GM23248 (cell line): Measurements from ENCODE around the gene TENM3. TPM values are rescaled to one million over a fixed set of nuclear protein-coding genes. Genes with fewer than 3 reads are reported as not detected.

ENCODE experiments used
- DNase-seq: peaks from one replicate; pipeline ENCODE4 v3.0.0-alpha.2; 2015
- H2AFZ ChIP-seq: fragments of 200-600 bp; sonication (generic); 2 replicates; pipeline ENCODE4 v1.6.1; 2016; ENCODE audit warnings: antibody characterized with exemption
- H3F3A ChIP-seq: fragments of 200-600 bp; sonication (generic); 2 replicates; pipeline ENCODE4 v1.6.1; 2016; ENCODE audit warnings: mild to moderate bottlenecking, antibody characterized with exemption, mixed run types; ENCODE audit not compliant: insufficient read depth
- H3K27ac ChIP-seq: fragments of 200-600 bp; sonication (generic); 2 replicates; pipeline ENCODE4 v1.5.1; 2016; ENCODE audit warnings: mild to moderate bottlenecking
- H3K27me3 ChIP-seq: fragments of 200-600 bp; sonication (generic); replicated peaks from 2 replicates; pipeline ENCODE4 v1.6.1; 2016; ENCODE audit warnings: mild to moderate bottlenecking; ENCODE audit not compliant: insufficient read depth
- H3K36me3 ChIP-seq: fragments of 200-600 bp; sonication (generic); 2 replicates; pipeline ENCODE4 v1.6.1; 2016; ENCODE audit warnings: low read depth, mild to moderate bottlenecking
- H3K4me1 ChIP-seq: fragments of 200-600 bp; sonication (generic); 2 replicates; pipeline ENCODE4 v1.6.1; 2016; ENCODE audit warnings: mild to moderate bottlenecking; ENCODE audit not compliant: insufficient read depth
- H3K4me2 ChIP-seq: fragments of 200-600 bp; sonication (generic); one replicate; pipeline ENCODE4 v1.6.1; 2016; ENCODE audit warnings: mild to moderate bottlenecking; ENCODE audit not compliant: unreplicated experiment
- H3K4me3 ChIP-seq: fragments of 200-600 bp; sonication (generic); 2 replicates; pipeline ENCODE4 v1.5.1; 2016; ENCODE audit warnings: mild to moderate bottlenecking
- H3K79me2 ChIP-seq: fragments of 200-600 bp; sonication (generic); 2 replicates; pipeline ENCODE4 v1.6.1; 2016; ENCODE audit warnings: mild to moderate bottlenecking; ENCODE audit not compliant: insufficient read depth
- H3K9ac ChIP-seq: fragments of 200-600 bp; sonication (generic); 2 replicates; pipeline ENCODE4 v1.6.1; 2016; ENCODE audit warnings: mild to moderate bottlenecking
- H3K9me2 ChIP-seq: fragments of 200-600 bp; sonication (generic); 2 replicates; pipeline ENCODE4 v1.6.1; 2016; ENCODE audit warnings: mixed run types, mild to moderate bottlenecking, moderate library complexity; ENCODE audit not compliant: insufficient read depth
- H3K9me3 ChIP-seq: fragments of 200-600 bp; sonication (generic); one replicate; pipeline ENCODE4 v1.6.1; 2017; ENCODE audit warnings: low read depth
- H4K20me1 ChIP-seq: fragments of 200-600 bp; sonication (generic); 2 replicates; pipeline ENCODE4 v1.6.0; 2016; ENCODE audit not compliant: insufficient read depth
- EZH2 ChIP-seq: fragments of 200-600 bp; sonication (generic); IDR thresholded peaks from 2 replicates; pipeline ENCODE4 v1.6.1; 2018; ENCODE audit warnings: antibody characterized with exemption, mild to moderate bottlenecking; ENCODE audit not compliant: insufficient read depth, poor library complexity, severe bottlenecking
- EZH2phosphoT487 ChIP-seq: fragments of 200-600 bp; sonication (generic); IDR thresholded peaks from 2 replicates; pipeline ENCODE4 v1.6.1; 2018; ENCODE audit warnings: antibody characterized with exemption, moderate library complexity, mild to moderate bottlenecking, low read depth; ENCODE audit not compliant: insufficient read depth
- WGBS, 2 experiments: methylation state at CpG; one replicate each; pipeline ENCODE4 v1.1.6; 2015 to 2017; ENCODE audit warnings: low lambda C conversion rate in 2 of 2, low coverage in 1 of 2; ENCODE audit errors: missing lambda C conversion rate in 2 of 2; 5-methylcytosine and 5-hydroxymethylcytosine counted together
- in situ Hi-C: fragments of 300-500 bp; cut with MboI; formaldehyde crosslinking; loops from 2 replicates; pipeline ENCODE4 v1.15.0; 2020
- polyA plus RNA-seq: library from polyadenylated mRNA; unstranded; fragments of >200 nt; fragmentation: Nextera tagmentation; extraction: Ambion mirVana; gene quantifications from 2 replicates; pipeline ENCODE4 v1.2.1, GENCODE V29; 2016
- total RNA-seq: library from RNA; depleted of rRNA; stranded (reverse); fragments of >200 nt; shearing (Covaris generic); gene quantifications from 2 replicates; pipeline ENCODE4 v1.2.3, GENCODE V29; 2014

Gene TENM3
- total and polyA plus RNA-seq, 2 experiments from 2014 or later = 0.83 to 8.1 TPM

DNA sequence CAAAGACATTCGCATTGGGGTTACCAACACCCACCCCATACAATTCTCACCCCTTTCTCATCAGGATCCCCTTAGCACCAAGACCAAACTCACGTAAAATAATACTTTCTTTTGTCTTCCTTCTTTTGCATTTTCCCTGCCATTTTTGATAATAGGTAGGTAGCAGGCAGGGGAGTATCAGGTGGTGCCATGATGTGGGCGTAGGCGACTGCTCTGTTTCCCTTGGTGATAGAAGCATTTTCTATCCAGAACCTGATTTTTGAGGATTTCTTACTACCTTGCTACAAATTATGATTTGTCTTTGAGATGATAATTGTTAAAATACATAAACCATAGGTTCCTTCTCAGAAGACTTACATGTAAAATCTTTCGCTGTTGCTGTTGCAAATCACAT lies 523.7 kb downstream of the TENM3 start:
- no peak overlapping the region for H3K27ac ChIP-seq
- H3F3A ChIP-seq = no peaks in the 10 kb centered on the region
- no peaks in the 10 kb centered on the region for H4K20me1 ChIP-seq
- no peaks in the 10 kb centered on the region for H3K9me3 ChIP-seq
- no peaks in the 10 kb centered on the region for H3K79me2 ChIP-seq
- H3K9me2 ChIP-seq = no peaks in the 10 kb centered on the region
- no peak for DNase-seq
- no peak overlapping the region for H2AFZ ChIP-seq
- H3K4me3 ChIP-seq = no peak overlapping the region
- H3K4me2 ChIP-seq = no peak overlapping the region
- H3K36me3 ChIP-seq = no peaks in the 10 kb centered on the region
- no peaks in the 10 kb centered on the region for H3K27me3 ChIP-seq
- H3K4me1 ChIP-seq = no peaks in the 10 kb centered on the region
- in situ Hi-C loops = no loop called here
- no peak overlapping the region for H3K9ac ChIP-seq
- TF ChIP-seq EZH2 (no peak), EZH2phosphoT487 (no peak)
- WGBS, 2 experiments = 57 to 61% methylated on average over 5 of the region's 5 CpGs

DNA sequence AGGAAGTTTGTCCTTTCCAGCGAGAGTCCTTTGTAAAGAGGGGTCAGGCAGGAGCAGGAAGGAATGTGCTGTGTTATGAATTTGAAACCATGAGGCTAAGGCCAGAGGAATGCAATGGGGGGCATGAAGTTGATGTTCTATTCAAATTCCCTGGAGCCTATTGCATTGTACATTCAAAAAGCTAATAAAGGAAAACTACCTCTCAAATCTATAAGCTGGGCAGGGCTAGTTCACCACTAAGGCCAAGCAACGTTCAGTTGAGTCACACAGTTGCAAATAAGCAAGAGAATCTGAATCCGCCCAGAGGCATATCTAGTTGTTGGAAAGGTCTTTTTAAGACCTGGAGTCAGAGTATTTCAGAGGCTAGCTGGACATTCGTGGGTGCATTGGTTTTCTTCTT lies 525.6 kb downstream of the TENM3 start:
- Histone ChIP-seq H3K27ac (no peak overlapping the region), H3K27me3 (no peaks in the 10 kb centered on the region), H4K20me1 (no peaks in the 10 kb centered on the region), H2AFZ (no peak overlapping the region), H3K9ac (no peak overlapping the region), H3K4me3 (no peak overlapping the region), H3K79me2 (no peaks in the 10 kb centered on the region), H3F3A (no peaks in the 10 kb centered on the region), H3K4me2 (no peak overlapping the region), H3K4me1 (no peaks in the 10 kb centered on the region), H3K9me3 (no peaks in the 10 kb centered on the region), H3K9me2 (no peaks in the 10 kb centered on the region), H3K36me3 (no peaks in the 10 kb centered on the region)
- in situ Hi-C loops = no loop called here
- WGBS, 2 experiments = 36 to 42% methylated on average over 4 of the region's 4 CpGs
- TF ChIP-seq EZH2 (no peak), EZH2phosphoT487 (no peak)
- peak; percentile 4 for DNase-seq

DNA sequence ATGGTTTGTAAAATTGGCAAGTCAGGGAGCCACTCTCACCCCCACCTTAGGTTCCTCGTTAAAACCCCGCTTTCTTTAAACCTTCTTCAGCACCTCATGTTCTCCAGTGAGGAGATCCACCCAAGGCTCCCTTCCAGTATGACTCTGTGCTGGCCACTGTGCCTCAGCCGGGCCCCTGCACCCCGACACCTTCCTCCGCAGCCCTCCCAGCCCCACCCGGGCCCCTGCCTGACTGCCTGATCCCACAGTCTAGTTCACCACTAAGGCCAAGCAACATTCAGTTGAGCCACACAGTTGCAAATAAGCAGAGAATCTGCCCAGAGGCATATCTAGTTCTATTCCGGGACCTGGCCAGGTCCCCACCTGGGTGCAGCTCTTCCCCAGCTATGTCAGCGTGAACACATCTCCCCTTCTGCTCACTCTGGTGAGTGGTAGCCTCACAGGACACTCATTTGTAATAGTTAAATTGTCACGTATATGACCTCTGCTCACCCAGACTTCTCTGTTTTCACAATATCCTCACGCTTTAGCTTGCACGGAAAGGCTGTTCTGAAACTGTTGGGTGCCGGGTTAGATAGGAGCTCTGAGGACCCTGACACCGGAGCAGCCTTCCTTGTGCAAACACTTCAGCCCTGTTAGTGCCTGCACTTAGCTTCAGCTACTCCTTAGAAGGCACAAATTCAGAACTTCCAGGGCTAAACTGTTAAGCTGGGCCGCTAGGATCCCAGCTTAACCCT lies 527.2 kb downstream of the TENM3 start:
- TF ChIP-seq EZH2 (no peak), EZH2phosphoT487 (no peak)
- Histone ChIP-seq H3F3A (no peaks in the 10 kb centered on the region), H3K79me2 (no peaks in the 10 kb centered on the region), H3K9ac (no peak overlapping the region), H3K36me3 (no peaks in the 10 kb centered on the region), H4K20me1 (no peaks in the 10 kb centered on the region), H3K4me3 (no peak overlapping the region), H3K27me3 (no peaks in the 10 kb centered on the region), H3K9me2 (no peaks in the 10 kb centered on the region), H3K4me2 (no peak overlapping the region), H2AFZ (no peak overlapping the region), H3K4me1 (no peaks in the 10 kb centered on the region), H3K27ac (no peak overlapping the region), H3K9me3 (no peaks in the 10 kb centered on the region)
- WGBS, 2 experiments = 59 to 70% methylated on average over 14 of the region's 14 CpGs
- in situ Hi-C loops = no loop called here
- DNase-seq = no peak

DNA sequence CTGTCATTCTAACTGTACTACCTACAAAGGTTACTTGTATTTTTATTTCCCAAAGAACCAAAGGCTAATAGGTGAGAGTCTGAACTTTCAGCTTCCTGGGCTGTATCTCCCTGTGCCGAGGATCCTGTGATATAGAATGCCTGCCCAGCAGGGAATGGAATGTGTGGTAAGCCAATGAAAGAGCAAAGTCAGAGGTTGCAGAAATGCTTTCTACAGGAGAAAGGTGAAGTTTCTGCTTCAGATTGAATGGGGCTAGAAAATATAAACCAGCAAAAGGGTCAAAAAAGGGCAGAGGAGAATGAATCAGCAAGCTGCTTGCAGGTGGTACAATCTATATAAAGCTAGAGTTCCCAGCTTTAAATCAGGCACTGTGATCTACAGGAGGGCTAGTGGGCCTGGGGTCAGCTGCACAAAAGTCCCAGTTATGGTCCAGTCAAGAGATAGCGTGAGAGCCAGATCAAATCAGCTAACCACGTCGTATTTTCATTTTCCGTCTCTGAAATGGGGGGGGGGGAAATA lies 527.9 kb downstream of the TENM3 start:
- no peak for DNase-seq
- H3K4me1 ChIP-seq = no peaks in the 10 kb centered on the region

More for the DNA sequence above, 527.9 kb downstream of the TENM3 start:
- H4K20me1 ChIP-seq = no peaks in the 10 kb centered on the region
- H3K9me2 ChIP-seq = no peaks in the 10 kb centered on the region
- no peak overlapping the region for H2AFZ ChIP-seq
- H3K4me3 ChIP-seq = no peak overlapping the region
- H3K9me3 ChIP-seq = no peaks in the 10 kb centered on the region
- no peaks in the 10 kb centered on the region for H3F3A ChIP-seq
- H3K36me3 ChIP-seq = no peaks in the 10 kb centered on the region
- in situ Hi-C loops = no loop called here
- WGBS, 2 experiments = 54 to 56% methylated on average over 5 of the region's 5 CpGs
- no peaks in the 10 kb centered on the region for H3K27me3 ChIP-seq
- TF ChIP-seq EZH2 (no peak), EZH2phosphoT487 (no peak)
- H3K27ac ChIP-seq = no peak overlapping the region
- H3K79me2 ChIP-seq = no peaks in the 10 kb centered on the region
- no peak overlapping the region for H3K4me2 ChIP-seq
- no peak overlapping the region for H3K9ac ChIP-seq
